ENCODE measurements around the gene HNMT.

DNA sequence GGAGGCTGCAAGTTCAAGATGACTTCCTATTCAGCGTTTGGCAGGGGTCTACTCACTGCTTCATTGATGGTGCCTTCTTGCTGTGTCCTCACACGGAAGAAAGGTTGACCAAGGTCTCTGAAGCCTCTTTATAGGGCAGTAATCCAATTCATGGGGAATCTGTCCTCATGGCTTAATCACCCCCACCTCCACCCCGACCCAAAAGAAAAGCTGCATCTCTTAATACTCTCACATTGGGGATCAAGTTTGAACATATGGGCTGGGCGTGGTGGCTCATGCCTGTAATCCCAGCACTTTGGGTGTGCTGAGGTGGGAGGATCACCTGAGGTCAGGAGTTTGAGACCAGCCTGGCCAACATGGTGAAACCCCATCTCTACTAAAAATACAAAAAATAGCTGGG lies 36.4 kb upstream of the HNMT start:
- TF ChIP-seq, protein P1, sequence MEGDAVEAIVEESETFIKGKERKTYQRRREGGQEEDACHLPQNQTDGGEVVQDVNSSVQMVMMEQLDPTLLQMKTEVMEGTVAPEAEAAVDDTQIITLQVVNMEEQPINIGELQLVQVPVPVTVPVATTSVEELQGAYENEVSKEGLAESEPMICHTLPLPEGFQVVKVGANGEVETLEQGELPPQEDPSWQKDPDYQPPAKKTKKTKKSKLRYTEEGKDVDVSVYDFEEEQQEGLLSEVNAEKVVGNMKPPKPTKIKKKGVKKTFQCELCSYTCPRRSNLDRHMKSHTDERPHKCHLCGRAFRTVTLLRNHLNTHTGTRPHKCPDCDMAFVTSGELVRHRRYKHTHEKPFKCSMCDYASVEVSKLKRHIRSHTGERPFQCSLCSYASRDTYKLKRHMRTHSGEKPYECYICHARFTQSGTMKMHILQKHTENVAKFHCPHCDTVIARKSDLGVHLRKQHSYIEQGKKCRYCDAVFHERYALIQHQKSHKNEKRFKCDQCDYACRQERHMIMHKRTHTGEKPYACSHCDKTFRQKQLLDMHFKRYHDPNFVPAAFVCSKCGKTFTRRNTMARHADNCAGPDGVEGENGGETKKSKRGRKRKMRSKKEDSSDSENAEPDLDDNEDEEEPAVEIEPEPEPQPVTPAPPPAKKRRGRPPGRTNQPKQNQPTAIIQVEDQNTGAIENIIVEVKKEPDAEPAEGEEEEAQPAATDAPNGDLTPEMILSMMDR (IDR thresholded peaks at IDR 0.05): no peak
- no peak for TF ChIP-seq POLR2A (IDR thresholded peaks at IDR 0.05)

Data from ovary (tissue), 3 donors.